Measurements from ENCODE around the gene IQGAP2.

The IQGAP2 gene

DNA sequence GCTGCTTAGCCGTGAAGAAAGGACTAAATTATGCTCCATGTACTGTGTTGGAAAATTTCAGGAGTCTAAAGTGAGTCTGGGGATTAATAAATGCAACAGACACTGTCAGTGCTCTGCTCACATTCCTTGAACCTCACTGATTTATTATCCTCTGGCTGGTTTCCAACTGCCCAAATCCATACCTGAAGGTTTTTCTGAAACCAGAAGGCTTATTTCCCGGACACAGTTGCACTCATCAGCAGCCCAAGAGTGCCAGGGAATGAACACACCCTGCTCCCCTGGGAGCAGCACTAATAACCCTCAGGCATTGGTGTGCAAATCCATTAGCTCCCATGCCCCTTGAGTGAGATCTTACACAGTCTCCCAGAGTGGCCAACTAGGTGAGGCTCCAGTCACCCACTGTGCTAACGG, 351.6 kb downstream of the IQGAP2 start:
- TF ChIP-seq, protein P1, sequence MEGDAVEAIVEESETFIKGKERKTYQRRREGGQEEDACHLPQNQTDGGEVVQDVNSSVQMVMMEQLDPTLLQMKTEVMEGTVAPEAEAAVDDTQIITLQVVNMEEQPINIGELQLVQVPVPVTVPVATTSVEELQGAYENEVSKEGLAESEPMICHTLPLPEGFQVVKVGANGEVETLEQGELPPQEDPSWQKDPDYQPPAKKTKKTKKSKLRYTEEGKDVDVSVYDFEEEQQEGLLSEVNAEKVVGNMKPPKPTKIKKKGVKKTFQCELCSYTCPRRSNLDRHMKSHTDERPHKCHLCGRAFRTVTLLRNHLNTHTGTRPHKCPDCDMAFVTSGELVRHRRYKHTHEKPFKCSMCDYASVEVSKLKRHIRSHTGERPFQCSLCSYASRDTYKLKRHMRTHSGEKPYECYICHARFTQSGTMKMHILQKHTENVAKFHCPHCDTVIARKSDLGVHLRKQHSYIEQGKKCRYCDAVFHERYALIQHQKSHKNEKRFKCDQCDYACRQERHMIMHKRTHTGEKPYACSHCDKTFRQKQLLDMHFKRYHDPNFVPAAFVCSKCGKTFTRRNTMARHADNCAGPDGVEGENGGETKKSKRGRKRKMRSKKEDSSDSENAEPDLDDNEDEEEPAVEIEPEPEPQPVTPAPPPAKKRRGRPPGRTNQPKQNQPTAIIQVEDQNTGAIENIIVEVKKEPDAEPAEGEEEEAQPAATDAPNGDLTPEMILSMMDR (IDR thresholded peaks at IDR 0.05; ENCODE audit: borderline replicate concordance, insufficient read depth, low read depth, low read length) = no peak

GRCh38 chr5:76755779-76756637, 352.9 kb downstream of the IQGAP2 start:
- TF ChIP-seq, protein P1 (IDR thresholded peaks at IDR 0.05; ENCODE audit: borderline replicate concordance, insufficient read depth, low read depth, low read length) = no peak
- H3K4me3 ChIP-seq (ENCODE audit: low read depth, low read length) = no peak overlapping the region

More for the DNA sequence above, 351.6 kb downstream of the IQGAP2 start:
- H3K4me3 ChIP-seq (ENCODE audit: low read depth, low read length) = no peak overlapping the region

- H3K4me3 ChIP-seq (ENCODE audit: low read depth, low read length) = no peak overlapping the region
- TF ChIP-seq, protein P1 (IDR thresholded peaks at IDR 0.05; ENCODE audit: borderline replicate concordance, insufficient read depth, low read depth, low read length) = no peak
These were observed 354.0 kb downstream of the IQGAP2 start for GRCh38 chr5:76757049-76757448.

Measured in GM12875 (cell line).